Activated T-helper 2 cell treated with anti-CD3 and anti-CD28 coated beads, Interferon-gamma antibody, Interleukin-2, Interleukin-4, amounts not matched to agents 10 μg/mL and 5 μg/mL and 100 μg/mL, durations not matched to agents 14 hours and 24 hours and 36 hours (primary cell): Measurements from ENCODE around the gene CLRN1. TPM values are rescaled to one million over a fixed set of nuclear protein-coding genes. Genes with fewer than 3 reads are reported as not detected.

Experiments
- DNase-seq: peaks from one replicate; pipeline ENCODE4 v3.0.0; 2021; ENCODE audit warnings: low spot score
- H3K27ac Mint-ChIP-seq: one replicate; pipeline ENCODE4 v1.8.0; 2021; ENCODE audit warnings: mixed read lengths
- H3K27me3 Mint-ChIP-seq: one replicate; pipeline ENCODE4 v1.8.0; 2021; ENCODE audit warnings: low read depth, mixed read lengths
- H3K36me3 Mint-ChIP-seq: one replicate; pipeline ENCODE4 v1.8.0; 2021; ENCODE audit warnings: low read depth, mixed read lengths
- H3K4me1 Mint-ChIP-seq: one replicate; pipeline ENCODE4 v1.8.0; 2021; ENCODE audit warnings: low read depth, mixed read lengths
- H3K4me3 Mint-ChIP-seq: one replicate; pipeline ENCODE4 v1.8.0; 2021; ENCODE audit warnings: low read depth, mild to moderate bottlenecking, moderate library complexity, mixed read lengths
- H3K9me3 Mint-ChIP-seq: one replicate; pipeline ENCODE4 v1.8.0; 2021; ENCODE audit warnings: mixed read lengths
- intact Hi-C: fragments of 100-400 bp; cut with micrococcal nuclease; formaldehyde crosslinking; loops from one replicate; pipeline ENCODE4 v1.15.1; 2023
- total RNA-seq: library from RNA; stranded (reverse); gene quantifications from 2 replicates; pipeline ENCODE4 v1.2.3, GENCODE V29; 2022

The CLRN1 gene
- total RNA-seq, 1 donor from 2014 or later, result not detected

- Mint-ChIP-seq H3K27me3 (peaks cover 31% of the 10 kb centered on the region), H3K9me3 (no peaks in the 10 kb centered on the region), H3K4me1 (no peaks in the 10 kb centered on the region), H3K27ac (no peak overlapping the region), H3K36me3 (no peaks in the 10 kb centered on the region), H3K4me3 (no peak overlapping the region)
- no peak for DNase-seq
- intact Hi-C loops, result no loop called here
Measured at GRCh38 chr3:150968341-150969035, 4.0 kb downstream of the CLRN1 start.

GRCh38 chr3:150965436-150965835, 7.1 kb downstream of the CLRN1 start:
- Mint-ChIP-seq H3K9me3 (no peaks in the 10 kb centered on the region), H3K4me1 (no peaks in the 10 kb centered on the region), H3K27ac (no peak overlapping the region), H3K4me3 (no peak overlapping the region), H3K36me3 (no peaks in the 10 kb centered on the region), H3K27me3 (peaks cover 25% of the 10 kb centered on the region)
- no peak for DNase-seq
- intact Hi-C loops, result no loop called here

- H3K27me3 Mint-ChIP-seq, result peaks cover 33% of the 10 kb centered on the region
- H3K27ac Mint-ChIP-seq, result no peak overlapping the region
- DNase-seq, result no peak
- H3K4me3 Mint-ChIP-seq, result no peak overlapping the region
- no peaks in the 10 kb centered on the region for H3K9me3 Mint-ChIP-seq
- H3K36me3 Mint-ChIP-seq, result no peaks in the 10 kb centered on the region
- H3K4me1 Mint-ChIP-seq, result no peaks in the 10 kb centered on the region
- intact Hi-C loops, result no loop called here
Measured at GRCh38 chr3:150961949-150962348, 10.6 kb downstream of the CLRN1 start.

GRCh38 chr3:150960708-150961684, 11.5 kb downstream of the CLRN1 start:
- Mint-ChIP-seq H3K4me1 (no peaks in the 10 kb centered on the region), H3K27me3 (peaks cover 32% of the 10 kb centered on the region), H3K9me3 (no peaks in the 10 kb centered on the region), H3K27ac (no peak overlapping the region), H3K36me3 (no peaks in the 10 kb centered on the region), H3K4me3 (no peak overlapping the region)
- no peak for DNase-seq
- intact Hi-C loops, result no loop called here

- Mint-ChIP-seq H3K27me3 (peaks cover 38% of the 10 kb centered on the region), H3K4me1 (no peaks in the 10 kb centered on the region), H3K27ac (no peak overlapping the region), H3K36me3 (no peaks in the 10 kb centered on the region), H3K9me3 (no peaks in the 10 kb centered on the region), H3K4me3 (no peak overlapping the region)
- DNase-seq, result no peak
- intact Hi-C loops, result no loop called here
Measured at GRCh38 chr3:150958683-150959082, 13.8 kb downstream of the CLRN1 start.

- Mint-ChIP-seq H3K27me3 (peaks cover 39% of the 10 kb centered on the region), H3K36me3 (no peaks in the 10 kb centered on the region), H3K27ac (no peak overlapping the region), H3K4me3 (no peak overlapping the region), H3K4me1 (no peaks in the 10 kb centered on the region), H3K9me3 (no peaks in the 10 kb centered on the region)
- intact Hi-C loops, result no loop called here
- no peak for DNase-seq
Measured at GRCh38 chr3:150956376-150956775, 16.2 kb downstream of the CLRN1 start.

- no peak overlapping the region for H3K27ac Mint-ChIP-seq
- peaks cover 53% of the 10 kb centered on the region for H3K27me3 Mint-ChIP-seq
- H3K4me3 Mint-ChIP-seq, result no peak overlapping the region
- intact Hi-C loops, result no loop called here
- no peak for DNase-seq
- no peaks in the 10 kb centered on the region for H3K9me3 Mint-ChIP-seq
- H3K36me3 Mint-ChIP-seq, result no peaks in the 10 kb centered on the region
- no peaks in the 10 kb centered on the region for H3K4me1 Mint-ChIP-seq
Measured at GRCh38 chr3:150951923-150952322, 20.6 kb downstream of the CLRN1 start.

- Mint-ChIP-seq H3K4me1 (no peaks in the 10 kb centered on the region), H3K27me3 (peaks cover 30% of the 10 kb centered on the region), H3K36me3 (no peaks in the 10 kb centered on the region), H3K27ac (no peak overlapping the region), H3K4me3 (no peak overlapping the region), H3K9me3 (no peaks in the 10 kb centered on the region)
- intact Hi-C loops, result no loop called here
- DNase-seq, result no peak
Measured at GRCh38 chr3:150945226-150946032, 27.1 kb downstream of the CLRN1 start.

- DNase-seq, result no peak
- no peaks in the 10 kb centered on the region for H3K4me1 Mint-ChIP-seq
- H3K27me3 Mint-ChIP-seq, result peaks cover 30% of the 10 kb centered on the region
- H3K9me3 Mint-ChIP-seq, result no peaks in the 10 kb centered on the region
- H3K4me3 Mint-ChIP-seq, result no peak overlapping the region
- H3K36me3 Mint-ChIP-seq, result no peaks in the 10 kb centered on the region
- intact Hi-C loops, result no loop called here
- H3K27ac Mint-ChIP-seq, result no peak overlapping the region
Measured at GRCh38 chr3:150942221-150942620, 30.3 kb downstream of the CLRN1 start.

GRCh38 chr3:150936693-150937092, 35.8 kb downstream of the CLRN1 start:
- Mint-ChIP-seq H3K9me3 (peaks cover 6% of the 10 kb centered on the region), H3K4me1 (peaks cover 18% of the 10 kb centered on the region), H3K27me3 (peaks cover 30% of the 10 kb centered on the region), H3K27ac (no peak overlapping the region), H3K4me3 (no peak overlapping the region), H3K36me3 (no peaks in the 10 kb centered on the region)
- intact Hi-C loops, result no loop called here
- no peak for DNase-seq

GRCh38 chr3:150933473-150933995, 39.0 kb downstream of the CLRN1 start:
- Mint-ChIP-seq H3K27ac (peak overlapping the region; percentile 21), H3K9me3 (peaks cover 6% of the 10 kb centered on the region), H3K36me3 (no peaks in the 10 kb centered on the region), H3K4me3 (no peak overlapping the region), H3K27me3 (peaks cover 19% of the 10 kb centered on the region), H3K4me1 (peaks cover 18% of the 10 kb centered on the region)
- intact Hi-C loops, result no loop called here
- DNase-seq, result no peak

- peaks cover 6% of the 10 kb centered on the region for H3K9me3 Mint-ChIP-seq
- no peaks in the 10 kb centered on the region for H3K36me3 Mint-ChIP-seq
- H3K4me1 Mint-ChIP-seq, result peaks cover 18% of the 10 kb centered on the region
- no peak overlapping the region for H3K27ac Mint-ChIP-seq
- intact Hi-C loops, result no loop called here
- no peak for DNase-seq
- H3K4me3 Mint-ChIP-seq, result no peak overlapping the region
- H3K27me3 Mint-ChIP-seq, result peaks cover 10% of the 10 kb centered on the region
Measured at GRCh38 chr3:150931745-150932144, 40.8 kb downstream of the CLRN1 start.
